H54 (cell line): ENCODE results near the gene OR11H7.
"Not testable (repeated sequence)": the region's sequence is repeated elsewhere in the genome, so short reads cannot be mapped to it uniquely, and the experiment has no call there.

Experiments
- DNase-seq: peaks from one replicate; pipeline ENCODE4 v3.0.0; 2011; ENCODE audit warnings: low spot score, mixed read lengths; ENCODE audit not compliant: insufficient read length
- FAIRE-seq: peaks from 3 replicates; lab custom pipeline; 2011; peaks lifted over from hg19 to GRCh38; lab: Jason Lieb, UNC
- POLR2A ChIP-seq: IDR thresholded peaks from 2 replicates; pipeline ENCODE4 v1.6.1; 2011; ENCODE audit warnings: low read depth, mild to moderate bottlenecking, low read length

Gene OR11H7

DNA sequence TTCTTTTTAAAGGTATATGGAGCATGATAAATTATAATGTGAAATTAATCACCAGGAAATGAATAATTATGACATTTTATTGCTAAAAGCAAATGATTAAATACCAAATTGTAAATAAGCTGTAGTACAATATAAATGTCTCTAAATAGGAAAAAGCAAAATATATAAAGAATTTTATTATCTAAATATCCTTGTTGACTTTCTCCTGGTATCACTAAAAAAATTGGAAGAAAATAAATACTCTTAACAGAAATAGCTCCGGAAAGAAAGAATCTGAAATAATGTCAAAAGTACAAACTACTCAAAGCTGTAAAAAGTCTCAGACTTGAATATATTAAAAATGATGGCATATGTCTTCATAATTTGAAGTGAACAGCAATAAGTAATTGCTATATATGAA, at the start of gene OR11H7:
TSS of gene OR11H7 (plus strand) at position 301 of the 400 bp plus-strand sequence.
- FAIRE-seq (no peak), DNase-seq (no peak)
- no peak for TF ChIP-seq POLR2A

DNA sequence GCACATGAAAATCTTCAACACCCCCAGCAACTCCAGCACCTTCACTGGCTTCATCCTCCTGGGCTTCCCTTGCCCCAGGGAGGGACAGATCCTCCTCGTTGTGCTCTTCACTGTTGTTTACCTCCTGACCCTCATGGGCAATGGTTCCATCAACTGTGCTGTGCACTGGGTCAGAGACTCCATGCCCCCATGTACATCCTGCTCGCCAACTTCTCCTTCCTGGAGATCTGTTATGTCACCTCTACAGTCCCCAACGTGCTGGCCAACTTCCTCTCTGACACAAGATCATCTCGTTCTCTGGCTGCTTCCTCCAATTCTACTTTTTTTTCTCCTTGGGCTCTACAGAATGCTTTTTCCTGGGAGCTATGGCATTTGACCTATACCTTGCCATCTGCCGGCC, 49.6 kb upstream of the OR11H7 start:
- no peak for TF ChIP-seq POLR2A
- no peak for FAIRE-seq
- DNase-seq = no peak

DNA sequence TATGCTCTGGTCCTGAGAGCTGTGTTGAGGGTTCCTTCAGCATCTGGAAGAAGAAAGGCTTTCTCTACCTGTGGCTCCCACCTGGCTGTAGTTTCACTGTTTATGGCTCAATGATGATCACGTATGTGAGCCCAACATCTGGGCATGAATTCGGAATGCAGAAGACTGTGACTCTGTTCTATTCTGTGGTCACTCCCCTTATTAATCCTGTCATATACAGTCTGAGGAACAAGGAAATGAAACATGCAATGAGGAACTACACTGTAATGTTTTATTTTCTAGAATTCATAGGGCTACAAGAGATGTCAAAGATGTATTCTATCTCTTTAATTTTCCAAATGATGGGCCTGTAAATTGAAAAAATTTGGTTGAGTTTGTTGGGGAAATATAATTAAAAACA, 48.9 kb upstream of the OR11H7 start:
- DNase-seq = no peak
- TF ChIP-seq POLR2A = no peak
- FAIRE-seq = no peak

DNA sequence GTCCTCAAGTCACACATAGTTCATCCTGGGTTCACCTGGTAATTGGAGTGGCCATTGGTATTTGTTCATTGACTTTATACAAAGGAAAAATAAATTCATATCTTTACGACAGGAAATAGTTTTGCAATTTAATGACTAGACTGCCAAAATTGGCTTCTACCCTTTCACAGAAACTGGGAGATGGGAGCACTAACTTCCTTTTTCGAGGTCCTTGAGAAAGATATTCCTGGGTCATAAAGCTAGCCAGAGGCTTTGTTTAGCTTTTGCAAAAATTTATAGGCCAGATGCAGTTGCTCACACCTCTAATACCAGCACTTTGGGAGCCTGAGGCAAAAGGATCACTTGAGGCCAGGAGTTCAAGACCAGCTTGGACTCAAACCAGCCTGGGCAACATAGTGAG, 48.3 kb upstream of the OR11H7 start:
- FAIRE-seq (no peak), DNase-seq (no peak)

DNA sequence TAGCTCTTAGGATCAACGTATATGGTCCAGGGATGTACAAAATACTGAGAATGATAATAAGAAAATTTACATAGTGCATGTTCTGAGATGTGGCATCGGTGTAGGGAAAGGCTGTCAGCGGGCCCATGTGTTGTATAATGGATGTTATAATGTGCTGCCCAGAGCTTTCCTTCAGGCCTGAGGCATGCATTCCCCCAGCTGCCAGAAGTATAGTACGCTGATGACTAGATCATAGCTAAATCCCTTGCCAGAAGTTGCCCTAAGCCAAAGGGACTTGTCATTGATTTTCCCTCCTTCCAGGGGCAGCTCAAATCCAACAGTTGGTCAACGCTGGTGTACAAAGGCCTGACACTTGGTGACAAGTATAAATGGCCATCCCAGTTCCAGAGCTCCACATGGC, 44.6 kb upstream of the OR11H7 start:
- DNase-seq (no peak), FAIRE-seq (no peak)
- no peak for TF ChIP-seq POLR2A

More for the DNA sequence above, 48.3 kb upstream of the OR11H7 start:
- no peak for TF ChIP-seq POLR2A

DNA sequence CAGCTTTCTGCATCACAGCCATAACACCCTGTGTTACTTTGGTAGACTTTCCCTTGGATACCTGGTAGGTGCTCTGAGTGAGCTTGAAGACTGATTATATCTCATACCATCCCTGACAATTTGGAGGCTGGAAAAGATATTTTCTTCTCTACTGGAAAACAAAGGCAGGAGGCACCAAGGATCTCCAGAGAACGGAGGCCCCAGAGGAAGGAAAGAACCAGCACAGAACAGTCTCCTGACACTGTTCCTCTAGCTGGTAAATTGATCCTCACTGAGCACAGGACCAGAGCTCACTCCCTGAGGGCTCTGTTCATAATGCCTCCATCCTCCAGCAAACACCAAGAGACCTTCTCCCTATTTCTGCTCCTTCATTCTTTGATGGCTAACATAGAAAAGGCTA, 38.2 kb upstream of the OR11H7 start, which contains the start of gene OR11G2:
TSS of gene OR11G2 (plus strand) at position 301 of the 400 bp plus-strand sequence. CDS start 6,542 bp downstream, outside the sequence.
- no peak for DNase-seq
- no peak for FAIRE-seq
- no peak for TF ChIP-seq POLR2A

DNA sequence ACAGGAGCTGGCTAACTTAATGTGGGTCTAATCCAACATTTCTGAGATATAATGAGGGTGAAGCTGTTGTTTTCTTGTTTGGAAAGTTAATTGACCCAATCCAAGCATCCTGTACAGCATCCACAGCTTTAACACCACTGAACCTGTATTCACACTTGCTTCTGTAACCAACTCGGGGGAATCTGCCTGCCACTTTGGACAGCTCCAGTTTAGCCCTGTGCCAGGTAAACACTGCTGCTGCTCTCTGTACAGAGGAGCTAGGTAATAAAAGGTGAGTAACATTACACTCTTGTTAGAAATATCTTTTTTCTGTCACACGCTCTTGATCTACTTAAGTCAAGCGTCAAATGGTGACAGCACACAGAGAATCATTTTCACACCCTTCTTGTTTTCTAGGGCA, 37.4 kb upstream of the OR11H7 start:
- no peak for TF ChIP-seq POLR2A
- DNase-seq (no peak), FAIRE-seq (no peak)

DNA sequence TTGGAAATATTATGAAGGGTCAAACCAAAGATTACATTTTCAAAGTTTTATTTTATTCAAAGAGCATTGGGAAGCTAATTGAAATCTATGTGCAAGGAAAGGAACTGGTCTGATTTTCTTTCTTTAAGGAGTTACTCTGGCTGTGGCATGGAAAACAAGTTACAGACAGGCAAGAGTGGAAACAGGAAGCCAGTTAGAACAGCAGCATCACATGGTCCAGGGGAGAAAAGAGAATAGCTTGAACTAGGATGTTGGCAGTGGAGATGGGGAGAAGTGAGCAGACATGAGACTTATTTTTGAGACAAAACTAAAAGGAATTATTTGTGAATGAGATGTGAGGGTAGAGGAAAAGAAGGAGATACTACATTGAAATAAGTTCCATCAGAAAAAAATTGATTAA, 34.7 kb upstream of the OR11H7 start:
- DNase-seq (no peak), FAIRE-seq (no peak)
- no peak for TF ChIP-seq POLR2A

DNA sequence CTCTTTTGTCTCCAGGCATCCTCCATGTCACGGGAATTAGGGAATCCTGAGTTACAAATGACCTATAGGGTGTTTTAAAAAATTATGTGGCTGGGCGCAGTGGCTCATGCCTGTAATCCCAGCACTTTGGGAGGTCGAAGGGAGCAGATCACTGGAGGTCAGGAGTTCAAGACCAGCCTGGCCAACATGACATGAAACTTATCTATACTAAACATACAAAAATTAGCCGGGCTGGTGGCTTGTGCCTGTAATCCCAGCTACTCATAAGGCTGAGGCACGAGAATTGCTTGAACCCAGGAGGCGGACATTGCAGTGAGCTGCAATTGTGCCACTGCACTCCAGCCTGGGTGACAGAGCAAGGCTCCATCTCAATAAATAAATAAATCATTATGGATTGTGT, 33.6 kb upstream of the OR11H7 start:
- not testable (repeated sequence) for FAIRE-seq, DNase-seq

DNA sequence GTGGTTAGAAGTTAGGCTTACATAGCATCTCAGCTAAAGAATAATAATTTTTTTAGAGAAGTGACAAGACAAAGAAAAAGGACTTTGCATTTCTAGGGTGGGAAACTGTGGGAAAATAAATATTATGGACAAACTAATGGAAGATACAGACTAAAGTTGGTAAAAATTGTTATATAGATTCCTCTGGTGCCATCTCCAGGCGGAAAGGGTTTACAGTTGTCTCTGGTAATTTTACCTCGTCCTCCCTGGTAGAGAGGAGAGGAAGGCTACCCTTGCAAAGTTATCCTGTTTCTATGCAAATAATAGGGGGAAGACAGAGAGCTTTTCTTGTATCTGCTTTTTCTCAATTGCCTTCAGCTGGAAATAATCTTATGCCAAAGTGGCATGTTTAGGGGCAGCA, 32.9 kb upstream of the OR11H7 start:
- FAIRE-seq (no peak), DNase-seq (no peak)
- TF ChIP-seq POLR2A = no peak

DNA sequence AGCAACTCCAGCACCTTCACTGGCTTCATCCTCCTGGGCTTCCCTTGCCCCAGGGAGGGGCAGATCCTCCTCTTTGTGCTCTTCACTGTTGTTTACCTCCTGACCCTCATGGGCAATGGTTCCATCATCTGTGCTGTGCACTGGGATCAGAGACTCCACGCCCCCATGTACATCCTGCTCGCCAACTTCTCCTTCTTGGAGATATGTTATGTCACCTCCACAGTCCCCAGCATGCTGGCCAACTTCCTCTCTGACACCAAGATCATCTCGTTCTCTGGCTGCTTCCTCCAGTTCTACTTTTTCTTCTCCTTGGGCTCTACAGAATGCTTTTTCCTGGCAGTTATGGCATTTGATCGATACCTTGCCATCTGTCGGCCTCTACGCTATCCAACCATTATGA, 31.3 kb upstream of the OR11H7 start:
- no peak for TF ChIP-seq POLR2A
- FAIRE-seq (no peak), DNase-seq (no peak)

DNA sequence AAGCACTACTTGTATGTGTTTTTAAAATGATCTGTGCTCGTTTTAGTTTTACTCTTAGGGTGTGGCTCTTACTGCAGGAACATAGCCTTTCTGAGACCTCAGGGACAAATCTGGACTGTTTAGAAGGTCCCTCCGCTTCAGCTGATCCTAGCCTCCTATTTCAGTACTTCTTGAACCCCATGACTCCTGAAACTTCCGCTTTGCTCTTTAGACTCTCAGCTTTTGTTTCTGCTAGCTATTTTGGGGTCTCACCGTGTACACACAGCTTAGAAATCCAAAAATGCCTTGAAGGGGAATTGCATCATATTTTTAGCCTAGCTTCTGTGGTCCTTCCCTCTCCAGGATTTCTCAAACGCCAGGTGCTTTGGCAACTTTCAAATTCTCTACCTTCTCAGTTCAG, 29.8 kb upstream of the OR11H7 start:
- no peak for FAIRE-seq
- TF ChIP-seq POLR2A = no peak
- no peak for DNase-seq

DNA sequence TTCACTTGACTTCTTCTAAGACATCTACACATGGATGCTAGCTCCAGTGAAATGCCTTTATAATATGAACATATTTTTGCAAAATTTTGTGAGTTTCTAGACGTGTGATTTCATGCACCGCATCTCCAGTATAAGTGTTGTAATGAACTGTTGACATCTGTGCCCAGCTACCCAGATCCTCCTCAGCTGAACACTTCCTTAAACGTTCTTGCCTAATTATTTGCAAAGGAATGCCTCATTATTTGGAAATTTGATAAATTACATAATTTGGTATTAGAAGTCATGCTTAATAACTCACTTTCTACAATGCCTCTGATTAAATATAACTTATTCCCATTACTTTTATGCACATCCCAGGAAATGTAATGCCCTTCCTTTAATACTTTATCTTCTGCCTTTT, 24.1 kb upstream of the OR11H7 start:
- no peak for TF ChIP-seq POLR2A
- FAIRE-seq (no peak), DNase-seq (no peak)

DNA sequence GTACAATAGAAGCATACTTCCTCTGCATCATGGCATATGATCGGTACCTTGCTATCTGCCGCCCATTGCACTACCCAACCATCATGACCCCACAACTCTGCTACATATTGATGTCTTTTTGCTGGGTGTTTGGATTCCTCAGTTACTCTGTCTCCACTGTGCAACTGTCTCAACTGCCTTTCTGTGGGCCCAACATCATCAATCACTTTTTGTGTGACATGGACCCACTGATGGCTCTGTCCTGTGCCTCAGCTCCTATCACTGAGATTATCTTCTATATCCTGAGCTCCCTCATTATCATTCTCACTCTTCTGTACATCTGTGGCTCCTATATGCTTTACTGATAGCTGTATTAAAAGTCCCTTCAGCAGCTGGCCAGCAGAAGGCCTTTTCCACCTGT, 19.2 kb upstream of the OR11H7 start:
- no peak for TF ChIP-seq POLR2A
- FAIRE-seq (no peak), DNase-seq (no peak)

DNA sequence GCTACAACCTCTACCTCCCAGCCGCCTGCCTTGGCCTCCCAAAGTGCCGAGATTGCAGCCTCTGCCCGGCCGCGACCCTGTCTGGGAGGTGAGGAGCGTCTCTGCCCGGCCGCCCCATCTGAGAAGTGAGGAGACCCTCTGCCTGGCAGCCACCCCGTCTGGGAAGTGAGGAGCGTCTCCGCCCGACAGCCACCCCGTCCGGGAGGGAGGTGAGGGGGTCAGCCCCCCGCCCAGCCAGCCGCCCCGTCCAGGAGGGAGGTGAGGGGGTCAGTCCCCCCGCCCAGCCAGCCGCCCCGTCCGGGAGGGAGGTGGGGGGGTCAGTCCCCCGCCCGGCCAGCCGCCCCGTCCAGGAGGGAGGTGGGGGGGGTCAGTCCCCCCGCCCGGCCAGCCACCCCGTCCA, 16.4 kb upstream of the OR11H7 start:
- DNase-seq, FAIRE-seq: not testable (repeated sequence)

DNA sequence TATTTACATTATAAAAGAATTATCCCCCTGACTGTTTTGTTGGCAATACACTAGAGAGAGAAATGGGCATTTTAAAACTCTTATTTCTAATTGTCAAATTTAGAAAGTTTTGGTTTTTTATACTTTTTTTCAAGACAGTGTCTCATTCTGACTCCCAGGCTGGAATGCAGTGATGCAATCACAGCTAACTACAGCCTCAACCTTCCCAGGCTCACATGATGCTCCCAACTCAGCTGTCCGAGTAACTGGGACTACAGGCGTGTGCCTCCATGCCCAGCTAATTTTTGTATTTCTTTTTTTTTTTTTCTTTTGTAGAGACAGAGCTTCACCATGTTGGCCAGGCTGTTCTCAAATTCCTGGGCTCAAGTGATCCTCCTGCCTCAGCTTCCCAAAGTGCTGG, 13.6 kb upstream of the OR11H7 start:
- DNase-seq = no peak
- no peak for TF ChIP-seq POLR2A
- no peak for FAIRE-seq

DNA sequence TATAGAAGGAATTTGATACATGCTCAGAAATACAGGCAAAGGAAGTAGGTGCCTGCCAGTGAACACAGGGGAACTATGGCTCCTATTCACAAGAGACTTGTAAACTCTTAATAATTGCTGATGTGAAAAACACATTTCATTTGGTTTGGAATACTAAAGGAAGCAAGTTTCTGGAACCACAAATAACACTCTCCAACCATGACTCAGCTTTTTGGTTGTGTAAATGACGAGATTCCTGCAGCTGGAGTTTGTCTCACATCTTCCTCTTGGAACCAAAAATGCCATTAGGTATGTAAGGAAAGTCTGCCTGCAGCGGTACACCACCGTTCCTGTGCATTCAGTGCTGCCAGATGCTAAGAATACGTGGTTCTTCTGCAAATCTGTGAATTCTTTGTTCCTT, 9.7 kb upstream of the OR11H7 start:
- TF ChIP-seq POLR2A = no peak
- FAIRE-seq = no peak
- DNase-seq = no peak
